MG63 (cell line): Measurements from ENCODE around the gene RPRD1B. TPM values are rescaled to one million over a fixed set of nuclear protein-coding genes. Genes with fewer than 3 reads are reported as not detected.

ENCODE experiments used
- DNase-seq: peaks from one replicate; pipeline ENCODE4 v3.0.0-alpha.2; 2020
- H3K27me3 ChIP-seq: fragments of 250-450 bp; sonication (Bioruptor Pico); 2 replicates; pipeline ENCODE4 v1.5.1; 2020; ENCODE audit warnings: mild to moderate bottlenecking, moderate library complexity
- H3K36me3 ChIP-seq: fragments of 250-450 bp; sonication (Bioruptor Pico); 2 replicates; pipeline ENCODE4 v1.5.1; 2020; ENCODE audit warnings: mild to moderate bottlenecking, moderate library complexity
- H3K4me3 ChIP-seq: fragments of 250-450 bp; sonication (Bioruptor Pico); 2 replicates; pipeline ENCODE4 v1.5.1; 2020; ENCODE audit warnings: mild to moderate bottlenecking, moderate library complexity
- H3K9me3 ChIP-seq: fragments of 250-450 bp; sonication (Bioruptor Pico); 2 replicates; pipeline ENCODE4 v1.5.1; 2020; ENCODE audit warnings: mild to moderate bottlenecking, moderate library complexity
- total RNA-seq: library from RNA; depleted of rRNA; stranded (reverse); fragments of >200 nt; shearing (Covaris generic); gene quantifications from 2 replicates; pipeline ENCODE4 v1.2.3, GENCODE V29; 2014; ENCODE audit warnings: low replicate concordance; rRNA removed

The RPRD1B gene
- total RNA-seq, 1 experiment from 2014 or later = 9.3 TPM

- no peak for DNase-seq
- Histone ChIP-seq H3K27me3 (no peaks in the 10 kb centered on the region), H3K36me3 (peaks cover 64% of the 10 kb centered on the region), H3K9me3 (no peaks in the 10 kb centered on the region), H3K4me3 (no peak overlapping the region)
Measured at GRCh38 chr20:38139156-38139912, 105.8 kb downstream of the RPRD1B start.

DNA sequence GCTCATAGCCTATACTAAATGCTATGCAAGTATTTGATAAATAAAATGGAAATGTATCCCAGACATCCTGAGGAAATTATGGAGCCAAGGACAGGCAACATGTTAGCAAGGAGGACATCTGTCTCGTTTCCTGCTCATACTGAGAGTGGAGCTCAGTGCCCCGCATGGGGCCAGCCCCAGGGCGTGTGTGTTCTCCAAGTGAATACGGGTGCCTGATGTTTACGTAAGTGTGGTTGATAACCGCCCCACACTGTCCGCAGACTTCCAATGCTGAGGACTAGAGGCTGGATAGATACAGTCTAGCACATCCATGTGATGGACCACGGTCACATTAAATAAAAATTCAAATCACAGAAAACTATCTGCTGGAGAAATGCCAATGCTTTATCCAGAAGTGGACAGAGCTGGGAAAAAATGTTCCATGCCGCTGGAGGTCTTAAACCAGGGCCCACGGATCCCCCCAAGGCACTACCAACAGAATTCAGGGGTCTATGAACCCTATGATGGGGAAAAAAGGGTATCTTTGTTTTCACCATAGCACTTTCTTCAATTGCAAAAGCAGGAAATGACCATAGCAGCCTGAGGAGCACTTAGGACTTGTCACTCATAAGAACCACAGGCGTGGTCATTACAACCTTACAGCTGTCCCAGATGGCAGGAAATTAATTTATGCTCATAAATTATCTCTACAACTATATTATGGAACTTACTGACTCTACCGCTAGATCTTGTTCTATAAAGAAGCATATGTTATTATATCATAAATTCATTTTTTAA lies 106.6 kb downstream of the RPRD1B start:
- no peaks in the 10 kb centered on the region for H3K9me3 ChIP-seq
- H3K4me3 ChIP-seq = no peak overlapping the region
- H3K27me3 ChIP-seq = no peaks in the 10 kb centered on the region
- peaks cover 59% of the 10 kb centered on the region for H3K36me3 ChIP-seq
- DNase-seq = no peak

DNA sequence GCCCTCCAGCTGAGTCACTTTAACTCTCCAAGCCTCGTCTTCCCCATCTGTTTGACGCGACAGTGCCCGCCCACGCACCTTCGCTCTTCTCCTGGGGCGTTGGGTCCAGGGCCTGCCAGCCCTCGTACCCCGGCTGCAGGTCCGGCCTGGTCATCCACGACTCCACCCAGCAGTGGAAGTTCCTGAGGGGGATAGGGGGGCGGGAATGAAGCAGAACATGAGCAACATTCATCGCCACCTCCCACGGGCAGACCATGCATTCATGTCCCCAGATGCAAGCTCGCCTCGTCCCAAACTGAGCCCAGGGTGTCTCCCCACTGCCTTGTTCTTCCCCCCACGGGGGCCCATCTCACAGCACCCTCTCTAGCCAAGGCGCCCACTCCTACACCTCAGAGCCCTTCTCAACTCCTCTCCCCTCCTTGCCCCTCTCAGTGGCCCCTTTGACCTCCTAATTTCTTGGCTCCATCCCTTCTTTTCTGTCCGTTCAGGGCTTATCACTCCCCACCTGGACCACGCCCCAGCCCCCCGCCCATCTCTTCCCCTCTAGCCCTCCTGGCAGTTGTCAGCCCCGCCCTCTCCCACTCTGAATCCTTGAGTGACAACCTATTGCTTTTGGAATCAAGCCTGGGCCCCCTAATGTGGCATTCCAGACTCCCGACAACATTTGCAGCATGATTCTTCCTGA lies 107.8 kb downstream of the RPRD1B start:
- Histone ChIP-seq H3K36me3 (peaks cover 55% of the 10 kb centered on the region), H3K9me3 (no peaks in the 10 kb centered on the region), H3K4me3 (no peak overlapping the region), H3K27me3 (no peaks in the 10 kb centered on the region)
- no peak for DNase-seq

Other genes with a start within 250 kb of the RPRD1B start
- 0.81 and 4.0 TPM in 2 replicates for gene VSTM2L, start 130.6 kb upstream of the RPRD1B start, total RNA-seq
- 25.0 and 27.0 TPM in 2 replicates for gene TTI1, start 290 bp upstream of the RPRD1B start, total RNA-seq
- gene TGM2, start 131.5 kb downstream of the RPRD1B start, total RNA-seq = 82.5 and 111 TPM in 2 replicates
- gene KIAA1755, start 227.0 kb downstream of the RPRD1B start, total RNA-seq = 1.2 and 1.5 TPM in 2 replicates